ENCODE results near the gene AMIGO1.

- no peak for TF ChIP-seq CTCF (IDR thresholded peaks at IDR 0.05)
- no peak for TF ChIP-seq POLR2A (IDR thresholded peaks at IDR 0.05)
These were observed 3.7 kb upstream of the AMIGO1 start for GRCh38 chr1:109513110-109513710.
